ENCODE results near the gene CD14. TPM values are rescaled to one million over a fixed set of nuclear protein-coding genes. Genes with fewer than 3 reads are reported as not detected.

The CD14 gene
- 0.84 and 2.3 TPM in 2 replicates for total RNA-seq
- polyA plus RNA-seq = 0.45 and 1.9 TPM in 2 replicates

- no peaks in the 10 kb centered on the region for H3K27me3 ChIP-seq
- no peak for DNase-seq (ENCODE audit: low spot score)
- H3K4me3 ChIP-seq = no peak within 1 kb of the TSS
- TF ChIP-seq CTCF (IDR thresholded peaks at IDR 0.05; ENCODE audit: poor library complexity) (no peak), EZH2 (IDR thresholded peaks at IDR 0.05; ENCODE audit: borderline replicate concordance) (no peak), EZH2phosphoT487 (IDR thresholded peaks at IDR 0.05; ENCODE audit: low read depth, severe bottlenecking, unreplicated experiment) (no peak)
- H3K27ac ChIP-seq = no peak within 1 kb of the TSS
- no peaks in the 10 kb centered on the region for H4K20me1 ChIP-seq (ENCODE audit: insufficient read depth, poor library complexity, severe bottlenecking)
- H3K79me2 ChIP-seq = no peaks in the 10 kb centered on the region
- no peak within 1 kb of the TSS for H3K4me2 ChIP-seq
- no peaks in the 10 kb centered on the region for H3K4me1 ChIP-seq (ENCODE audit: insufficient read depth)
- no peaks in the 10 kb centered on the region for H3K9me2 ChIP-seq (replicated peaks; ENCODE audit: insufficient read depth)
- 92% methylated on average over 16 of the region's 16 CpGs for WGBS (ENCODE audit: low lambda C conversion rate, missing lambda C conversion rate)
- no peaks in the 10 kb centered on the region for H3K36me3 ChIP-seq (replicated peaks; ENCODE audit: insufficient read depth, low read depth)
- no peaks in the 10 kb centered on the region for H3K9me3 ChIP-seq (ENCODE audit: low read depth)
- no peak within 1 kb of the TSS for H2AFZ ChIP-seq
Measured at GRCh38 chr5:140633021-140633471, at the start of gene CD14. TSS of gene CD14 (minus strand) at chr5:140633175. CDS start at chr5:140633071, 104 bp downstream.

DNA sequence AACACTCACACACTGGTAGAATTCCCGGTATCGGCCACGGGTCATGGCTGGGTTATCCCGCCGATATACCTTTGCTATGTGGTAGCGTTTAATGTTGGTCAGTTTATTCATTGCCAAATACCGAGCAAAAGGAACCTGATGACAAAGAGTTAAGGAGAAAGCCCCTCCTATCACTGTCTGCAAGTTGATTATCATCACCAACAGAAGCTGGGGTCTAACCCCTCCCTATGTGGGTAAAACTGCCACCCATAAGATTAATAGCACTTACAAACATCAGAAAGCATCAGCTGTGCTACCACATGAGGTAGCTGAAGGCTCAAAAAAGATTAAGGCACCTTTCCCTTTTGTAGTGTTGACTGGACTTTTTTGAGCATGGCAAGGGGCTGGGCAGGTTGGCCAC lies 46.0 kb upstream of the CD14 start:
- TF ChIP-seq EZH2phosphoT487 (IDR thresholded peaks at IDR 0.05; ENCODE audit: low read depth, severe bottlenecking, unreplicated experiment) = no peak
- TF ChIP-seq CTCF (IDR thresholded peaks at IDR 0.05; ENCODE audit: poor library complexity) = no peak
- TF ChIP-seq EZH2 (IDR thresholded peaks at IDR 0.05; ENCODE audit: borderline replicate concordance) = no peak
- no peak overlapping the region for H3K27ac ChIP-seq
- H3K79me2 ChIP-seq = no peaks in the 10 kb centered on the region
- H3K4me3 ChIP-seq = no peak overlapping the region
- 97% methylated on average over 7 of the region's 7 CpGs for WGBS (ENCODE audit: low lambda C conversion rate, missing lambda C conversion rate)
- H3K4me2 ChIP-seq = no peak overlapping the region
- H3K4me1 ChIP-seq (ENCODE audit: insufficient read depth) = no peaks in the 10 kb centered on the region
- no peaks in the 10 kb centered on the region for H3K9me3 ChIP-seq (ENCODE audit: low read depth)
- H3K36me3 ChIP-seq (replicated peaks; ENCODE audit: insufficient read depth, low read depth) = no peaks in the 10 kb centered on the region
- no peak for DNase-seq (ENCODE audit: low spot score)
- H3K9me2 ChIP-seq (replicated peaks; ENCODE audit: insufficient read depth) = no peaks in the 10 kb centered on the region
- H3K27me3 ChIP-seq = no peaks in the 10 kb centered on the region
- no peak overlapping the region for H2AFZ ChIP-seq
- H4K20me1 ChIP-seq (ENCODE audit: insufficient read depth, poor library complexity, severe bottlenecking) = no peaks in the 10 kb centered on the region

GRCh38 chr5:140677947-140678346 lies 45.0 kb upstream of the CD14 start:
- Histone ChIP-seq H3K27me3 (no peaks in the 10 kb centered on the region), H4K20me1 (ENCODE audit: insufficient read depth, poor library complexity, severe bottlenecking) (no peaks in the 10 kb centered on the region), H3K4me2 (no peak overlapping the region), H3K79me2 (no peaks in the 10 kb centered on the region), H3K36me3 (replicated peaks; ENCODE audit: insufficient read depth, low read depth) (no peaks in the 10 kb centered on the region), H3K4me1 (ENCODE audit: insufficient read depth) (no peaks in the 10 kb centered on the region), H3K9me2 (replicated peaks; ENCODE audit: insufficient read depth) (no peaks in the 10 kb centered on the region), H3K27ac (no peak overlapping the region), H3K4me3 (no peak overlapping the region), H3K9me3 (ENCODE audit: low read depth) (no peaks in the 10 kb centered on the region), H2AFZ (no peak overlapping the region)
- WGBS (ENCODE audit: low lambda C conversion rate, missing lambda C conversion rate) = 86% methylated on average over 3 of the region's 3 CpGs
- TF ChIP-seq CTCF (IDR thresholded peaks at IDR 0.05; ENCODE audit: poor library complexity) (no peak), EZH2phosphoT487 (IDR thresholded peaks at IDR 0.05; ENCODE audit: low read depth, severe bottlenecking, unreplicated experiment) (no peak), EZH2 (IDR thresholded peaks at IDR 0.05; ENCODE audit: borderline replicate concordance) (no peak)
- DNase-seq (ENCODE audit: low spot score) = no peak

- Histone ChIP-seq H3K4me1 (ENCODE audit: insufficient read depth) (no peaks in the 10 kb centered on the region), H3K9me2 (replicated peaks; ENCODE audit: insufficient read depth) (no peaks in the 10 kb centered on the region), H3K79me2 (no peaks in the 10 kb centered on the region), H3K4me3 (no peak overlapping the region), H4K20me1 (ENCODE audit: insufficient read depth, poor library complexity, severe bottlenecking) (no peaks in the 10 kb centered on the region), H3K27me3 (no peaks in the 10 kb centered on the region), H3K9me3 (ENCODE audit: low read depth) (no peaks in the 10 kb centered on the region), H3K27ac (no peak overlapping the region), H3K4me2 (no peak overlapping the region), H2AFZ (no peak overlapping the region), H3K36me3 (replicated peaks; ENCODE audit: insufficient read depth, low read depth) (no peaks in the 10 kb centered on the region)
- no peak for TF ChIP-seq EZH2 (IDR thresholded peaks at IDR 0.05; ENCODE audit: borderline replicate concordance)
- no peak for TF ChIP-seq EZH2phosphoT487 (IDR thresholded peaks at IDR 0.05; ENCODE audit: low read depth, severe bottlenecking, unreplicated experiment)
- TF ChIP-seq CTCF (IDR thresholded peaks at IDR 0.05; ENCODE audit: poor library complexity) = no peak
- 99% methylated on average over 4 of the region's 4 CpGs for WGBS (ENCODE audit: low lambda C conversion rate, missing lambda C conversion rate)
- no peak for DNase-seq (ENCODE audit: low spot score)
Measured at GRCh38 chr5:140674629-140675028, 41.7 kb upstream of the CD14 start.
